B cell (primary cell): ENCODE results near the gene ARPC2. TPM values are rescaled to one million over a fixed set of nuclear protein-coding genes. Genes with fewer than 3 reads are reported as not detected.
"Not testable (repeated sequence)": the region's sequence is repeated elsewhere in the genome, so short reads cannot be mapped to it uniquely, and the experiment has no call there.

Experiments
- ATAC-seq: fragments of 200-7000 bp; cut with Tn5 transposase; one replicate; pipeline ENCODE4 v1.10.0; 2021; ENCODE audit warnings: low read depth, mild to moderate bottlenecking, moderate number of reproducible peaks, moderate library complexity
- CTCF ChIA-PET: fragments of 350-600 bp; sonication (Branson Sonifier 250); formaldehyde crosslinking; loops from one replicate; lab custom pipeline; 2021; ENCODE audit warnings: antibody characterized with exemption, inconsistent platforms; lab: Charles Lee
- POLR2A ChIA-PET: fragments of 350-600 bp; sonication (Branson Sonifier 250); formaldehyde crosslinking; loops from one replicate; lab custom pipeline; 2021; ENCODE audit warnings: antibody characterized with exemption; lab: Charles Lee
- DNase-seq: peaks from one replicate; pipeline ENCODE4 v3.0.0; 2013
- H2AFZ ChIP-seq: 2 replicates; pipeline ENCODE4 v1.6.1; 2012; ENCODE audit warnings: mild to moderate bottlenecking, low read depth, low read length; ENCODE audit not compliant: insufficient read depth, poor library complexity, severe bottlenecking
- H3K27ac ChIP-seq, 2 donors: 1 replicate in 1 of 2; 2 replicates in 1 of 2; pipeline ENCODE4 v1.5.1; 2012 to 2013; ENCODE audit warnings: low read length in 2 of 2, mild to moderate bottlenecking in 2 of 2, moderate library complexity in 1 of 2
- H3K27me3 ChIP-seq, 4 experiments: fragments of 200-600 bp in 1 of 4; sonication (generic) in 1 of 4; replicated peaks in 1 of 4; 1 replicate in 2 of 4; 2 replicates in 2 of 4; pipeline versions ENCODE4 v1.6.1 to v1.7.0; 2013 to 2016; ENCODE audit warnings: low read length in 3 of 4, mild to moderate bottlenecking in 2 of 4, mixed read lengths in 1 of 4, moderate library complexity in 1 of 4; ENCODE audit not compliant: insufficient read depth in 4 of 4, control insufficient read depth in 3 of 4; ENCODE audit errors: control extremely low read depth in 1 of 4
- H3K36me3 ChIP-seq, 2 experiments: replicated peaks in 1 of 2; 1 replicate in 1 of 2; 2 replicates in 1 of 2; pipeline versions ENCODE4 v1.6.1 to v1.7.1; 2013; ENCODE audit warnings: low read length in 1 of 2; ENCODE audit not compliant: insufficient read depth in 2 of 2, control insufficient read depth in 1 of 2; ENCODE audit errors: control extremely low read depth in 1 of 2, extremely low read depth in 1 of 2
- H3K4me1 ChIP-seq, 2 donors: fragments of 200-600 bp in 1 of 2; sonication (generic) in 1 of 2; 1 replicate in 1 of 2; 2 replicates in 1 of 2; pipeline versions ENCODE4 v1.5.1 to v1.6.1; 2013 to 2017; ENCODE audit warnings: low read length in 2 of 2; ENCODE audit not compliant: control insufficient read depth in 2 of 2, insufficient read depth in 2 of 2
- H3K4me2 ChIP-seq: replicated peaks from 2 replicates; pipeline ENCODE3; 2012; ENCODE audit warnings: mild to moderate bottlenecking, low read depth, low read length; ENCODE audit not compliant: poor library complexity, severe bottlenecking
- H3K4me3 ChIP-seq, 5 experiments: fragments of 200-600 bp in 1 of 5; sonication (generic) in 1 of 5; 1 replicate in 3 of 5; 2 replicates in 2 of 5; pipeline versions ENCODE4 v1.5.1 to v1.7.0; 2011 to 2016; ENCODE audit warnings: low read length in 4 of 5, mild to moderate bottlenecking in 4 of 5, low read depth in 2 of 5, control low read depth in 1 of 5, moderate library complexity in 1 of 5; ENCODE audit not compliant: insufficient read depth in 1 of 5; ENCODE audit errors: control extremely low read depth in 1 of 5, extremely low read depth in 1 of 5
- H3K79me2 ChIP-seq: fragments of 200-600 bp; sonication (generic); one replicate; pipeline ENCODE4 v1.6.0; 2016; ENCODE audit warnings: low read length; ENCODE audit not compliant: control insufficient read depth, insufficient read depth
- H3K9ac ChIP-seq: fragments of 200-600 bp; sonication (generic); 2 replicates; pipeline ENCODE4 v1.6.1; 2017; ENCODE audit warnings: mild to moderate bottlenecking, low read length, moderate library complexity
- H3K9me3 ChIP-seq, 3 donors: one replicate each; pipeline versions ENCODE4 v1.6.1 to v1.7.1; 2013; ENCODE audit warnings: low read length in 2 of 3; ENCODE audit not compliant: control insufficient read depth in 2 of 3, insufficient read depth in 1 of 3; ENCODE audit errors: control extremely low read depth in 1 of 3
- H4K20me1 ChIP-seq: 2 replicates; pipeline ENCODE4 v1.6.0; 2012; ENCODE audit warnings: mild to moderate bottlenecking, low read length; ENCODE audit not compliant: insufficient read depth, control insufficient read depth, poor library complexity, severe bottlenecking
- H3K27ac Mint-ChIP-seq: one replicate; pipeline ENCODE4 v1.8.0; 2021; ENCODE audit warnings: mixed read lengths
- H3K27me3 Mint-ChIP-seq: one replicate; pipeline ENCODE4 v1.8.0; 2021; ENCODE audit warnings: mixed read lengths
- H3K4me1 Mint-ChIP-seq: one replicate; pipeline ENCODE4 v1.8.0; 2021; ENCODE audit warnings: mixed read lengths
- H3K4me3 Mint-ChIP-seq: one replicate; pipeline ENCODE4 v1.8.0; 2021; ENCODE audit warnings: mixed read lengths
- H3K9me3 Mint-ChIP-seq: one replicate; pipeline ENCODE4 v1.8.0; 2022; ENCODE audit warnings: mixed read lengths; ENCODE audit not compliant: insufficient read depth
- EZH2 ChIP-seq: IDR thresholded peaks from 2 replicates; pipeline ENCODE4 v1.6.1; 2012; ENCODE audit warnings: borderline replicate concordance, low read depth, mild to moderate bottlenecking, moderate library complexity, low read length; ENCODE audit not compliant: insufficient read depth, poor library complexity, severe bottlenecking
- WGBS: methylation state at CpG from one replicate; pipeline ENCODE4 v1.1.5; 2013; ENCODE audit warnings: missing lambda C conversion rate; ENCODE audit not compliant: insufficient coverage; 5-methylcytosine and 5-hydroxymethylcytosine counted together
- intact Hi-C: fragments of 100-400 bp; cut with micrococcal nuclease; formaldehyde crosslinking; loops from one replicate; pipeline ENCODE4 v1.10.0; 2022
- polyA plus RNA-seq: library from polyadenylated mRNA; depleted of rRNA; stranded (reverse); fragments of >200 nt; gene quantifications from 2 replicates; pipeline ENCODE4 v1.2.3, GENCODE V29; 2012
- total RNA-seq, 2 donors: library from RNA; stranded (reverse); fragments of 120-200 nt in 1 of 2; gene quantifications; 1 replicate in 1 of 2; 2 replicates in 1 of 2; pipeline versions ENCODE4 v1.2.3 to v1.2.4, GENCODE V29; 2013 to 2022
- TF ChIP-seq, protein P1 (sequence below): fragments of 200-600 bp; IDR thresholded peaks from one replicate; pipeline ENCODE4 v1.8.0; 2022; ENCODE audit warnings: antibody characterized with exemption, mild to moderate bottlenecking

Gene ARPC2
- total and polyA plus RNA-seq, 2 donors (not counting 1 experiment from before 2014, with no cell fraction given): 314 to 343 TPM

DNA sequence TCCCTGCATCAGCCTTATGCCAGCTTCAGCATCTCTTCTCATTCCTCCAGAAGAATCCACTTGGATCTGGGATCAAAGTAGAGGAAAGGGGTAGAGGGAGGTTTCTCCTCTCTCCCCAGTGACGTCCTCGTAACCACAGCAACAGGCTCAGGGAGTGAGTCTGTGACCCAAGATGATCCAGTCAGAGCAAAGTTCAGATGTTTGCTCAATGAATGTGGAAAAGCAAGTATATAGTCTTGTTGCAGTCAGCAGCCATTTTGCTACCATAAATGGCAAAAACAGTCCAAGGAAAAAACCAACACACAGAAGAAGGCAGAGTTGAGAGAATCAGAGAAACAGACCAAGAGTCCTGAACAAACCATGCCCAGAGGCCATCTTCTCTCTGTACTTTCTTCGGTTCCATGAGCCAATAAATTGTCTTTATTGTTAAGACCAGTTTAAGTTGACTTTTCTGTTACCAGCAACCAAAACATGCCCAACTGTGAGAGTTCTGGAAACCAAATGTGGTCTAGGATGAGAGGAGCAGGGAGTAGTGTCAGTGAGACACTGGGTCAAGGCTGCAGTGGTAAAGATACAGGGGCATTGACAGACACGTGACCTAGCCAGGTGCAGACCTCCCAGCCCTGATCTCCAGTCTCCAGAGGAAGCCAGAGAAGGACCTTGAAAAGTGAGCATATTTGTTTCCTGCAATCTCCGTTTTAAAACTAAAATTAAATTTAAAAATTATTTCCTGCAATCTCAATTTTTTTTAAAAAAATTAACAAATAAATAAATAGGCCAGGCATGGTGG lies 47.0 kb upstream of the ARPC2 start:
- intact Hi-C loops: loop anchor here (1.0 kb wide), 1 partner anchor 87 kb away; no protein-coding TSS in a partner anchor

DNA sequence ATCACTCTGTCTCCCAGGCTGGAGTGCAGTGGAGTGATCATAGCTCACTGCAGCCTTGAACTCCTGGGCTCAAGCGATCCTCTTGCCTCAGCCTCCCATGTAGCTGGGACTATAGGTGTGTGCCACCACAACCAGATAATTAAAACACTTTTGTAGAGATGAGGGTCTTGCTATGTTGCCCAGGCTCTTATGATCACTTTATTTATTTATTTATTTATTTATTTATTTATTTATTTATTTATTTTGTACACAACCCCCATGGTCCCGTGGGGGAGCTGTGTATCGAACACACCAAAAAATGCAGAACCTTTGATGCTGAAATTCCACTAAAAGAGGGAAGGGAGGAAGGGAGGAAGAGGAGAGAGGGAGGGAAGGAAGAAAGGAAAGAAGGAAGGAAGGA lies 45.2 kb upstream of the ARPC2 start:
- H3K36me3 ChIP-seq, H3K9me3 ChIP-seq, H3K4me3 ChIP-seq, POLR2A ChIA-PET, H4K20me1 ChIP-seq, H3K9ac ChIP-seq, H3K27ac Mint-ChIP-seq, H3K4me2 ChIP-seq, H3K79me2 ChIP-seq, H2AFZ ChIP-seq, ATAC-seq, H3K9me3 Mint-ChIP-seq, H3K4me3 Mint-ChIP-seq, intact Hi-C loops, H3K27ac ChIP-seq, H3K27me3 ChIP-seq, DNase-seq: not testable (repeated sequence)
- Mint-ChIP-seq H3K27me3 (peaks cover 12% of the 10 kb centered on the region), H3K4me1 (peaks cover 21% of the 10 kb centered on the region)
- WGBS: 100% methylated on average over 1 of the region's 3 CpGs
- CTCF ChIA-PET: interaction anchor here (1.2 kb wide), 1 partner anchor 12 kb away, joined by 3 read pairs; no protein-coding TSS in a partner anchor
- H3K4me1 ChIP-seq: peaks cover 9 to 16% of the 10 kb centered on the region in 2 donors

More for the DNA sequence above, 47.0 kb upstream of the ARPC2 start:
- H3K4me3 ChIP-seq: no peak overlapping the region
- POLR2A ChIA-PET: no interaction called here
- no peaks in the 10 kb centered on the region for H3K9me3 Mint-ChIP-seq
- no peaks in the 10 kb centered on the region for H3K9me3 ChIP-seq
- no peaks in the 10 kb centered on the region for H3K79me2 ChIP-seq
- 88% methylated on average over 1 of the region's 5 CpGs for WGBS
- no peak overlapping the region for H3K4me3 Mint-ChIP-seq
- peaks cover 13 to 21% of the 10 kb centered on the region in 2 donors for H3K4me1 ChIP-seq
- CTCF ChIA-PET: interaction anchor here (1.3 kb wide), 1 partner anchor 12 kb away, joined by 3 read pairs; no protein-coding TSS in a partner anchor
- H3K27ac Mint-ChIP-seq: no peak overlapping the region
- ATAC-seq (no peak), DNase-seq (no peak)
- no peaks in the 10 kb centered on the region for H3K36me3 ChIP-seq
- peaks cover 12% of the 10 kb centered on the region for H3K27me3 Mint-ChIP-seq
- no peak overlapping the region for H2AFZ ChIP-seq
- H3K4me1 Mint-ChIP-seq: peaks cover 24% of the 10 kb centered on the region
- no peaks in the 10 kb centered on the region for H4K20me1 ChIP-seq
- no peak overlapping the region for H3K27ac ChIP-seq
- H3K27me3 ChIP-seq: peaks cover 0 to 9% (median 0%) of the 10 kb centered on the region in 4 experiments
- H3K4me2 ChIP-seq: no peak overlapping the region
- TF ChIP-seq, protein P1, sequence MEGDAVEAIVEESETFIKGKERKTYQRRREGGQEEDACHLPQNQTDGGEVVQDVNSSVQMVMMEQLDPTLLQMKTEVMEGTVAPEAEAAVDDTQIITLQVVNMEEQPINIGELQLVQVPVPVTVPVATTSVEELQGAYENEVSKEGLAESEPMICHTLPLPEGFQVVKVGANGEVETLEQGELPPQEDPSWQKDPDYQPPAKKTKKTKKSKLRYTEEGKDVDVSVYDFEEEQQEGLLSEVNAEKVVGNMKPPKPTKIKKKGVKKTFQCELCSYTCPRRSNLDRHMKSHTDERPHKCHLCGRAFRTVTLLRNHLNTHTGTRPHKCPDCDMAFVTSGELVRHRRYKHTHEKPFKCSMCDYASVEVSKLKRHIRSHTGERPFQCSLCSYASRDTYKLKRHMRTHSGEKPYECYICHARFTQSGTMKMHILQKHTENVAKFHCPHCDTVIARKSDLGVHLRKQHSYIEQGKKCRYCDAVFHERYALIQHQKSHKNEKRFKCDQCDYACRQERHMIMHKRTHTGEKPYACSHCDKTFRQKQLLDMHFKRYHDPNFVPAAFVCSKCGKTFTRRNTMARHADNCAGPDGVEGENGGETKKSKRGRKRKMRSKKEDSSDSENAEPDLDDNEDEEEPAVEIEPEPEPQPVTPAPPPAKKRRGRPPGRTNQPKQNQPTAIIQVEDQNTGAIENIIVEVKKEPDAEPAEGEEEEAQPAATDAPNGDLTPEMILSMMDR: no peak
- TF ChIP-seq EZH2: no peak
- H3K9ac ChIP-seq: no peak overlapping the region
